Activated T-cell treated with anti-CD3 and anti-CD28 coated beads, Interleukin-2, amount 50 U/mL, for 24 hours (primary cell): Measurements from ENCODE around the gene SPAAR.

Experiments
- DNase-seq: peaks from one replicate; pipeline ENCODE4 v3.0.0-alpha.2; 2020
- H3K27ac Mint-ChIP-seq: 2 replicates; pipeline ENCODE4 v1.8.0; 2020; ENCODE audit warnings: mild to moderate bottlenecking, mixed read lengths
- H3K27me3 Mint-ChIP-seq: 2 replicates; pipeline ENCODE4 v1.8.0; 2020; ENCODE audit warnings: mixed read lengths
- H3K36me3 Mint-ChIP-seq: 2 replicates; pipeline ENCODE4 v1.8.0; 2020; ENCODE audit warnings: low read depth, mixed read lengths
- H3K4me1 Mint-ChIP-seq: 2 replicates; pipeline ENCODE4 v1.8.0; 2020; ENCODE audit warnings: low read depth, mixed read lengths
- H3K4me3 Mint-ChIP-seq: 2 replicates; pipeline ENCODE4 v1.8.0; 2020; ENCODE audit warnings: mild to moderate bottlenecking, moderate library complexity, mixed read lengths
- H3K9me3 Mint-ChIP-seq: 2 replicates; pipeline ENCODE4 v1.8.0; 2020; ENCODE audit warnings: mixed read lengths

The SPAAR gene

GRCh38 chr9:35942286-35942685 lies 33.0 kb downstream of the SPAAR start:
- no peaks in the 10 kb centered on the region for H3K27me3 Mint-ChIP-seq
- no peak for DNase-seq
- peaks cover 2% of the 10 kb centered on the region for H3K9me3 Mint-ChIP-seq
- H3K4me1 Mint-ChIP-seq: peaks cover 73% of the 10 kb centered on the region
- H3K27ac Mint-ChIP-seq: no peak overlapping the region
- no peaks in the 10 kb centered on the region for H3K36me3 Mint-ChIP-seq
- H3K4me3 Mint-ChIP-seq: no peak overlapping the region

GRCh38 chr9:35944173-35944572 lies 34.9 kb downstream of the SPAAR start:
- no peak overlapping the region for H3K27ac Mint-ChIP-seq
- no peak overlapping the region for H3K4me3 Mint-ChIP-seq
- H3K36me3 Mint-ChIP-seq: no peaks in the 10 kb centered on the region
- no peak for DNase-seq
- no peaks in the 10 kb centered on the region for H3K9me3 Mint-ChIP-seq
- H3K4me1 Mint-ChIP-seq: peaks cover 63% of the 10 kb centered on the region
- no peaks in the 10 kb centered on the region for H3K27me3 Mint-ChIP-seq

GRCh38 chr9:35944841-35945240 lies 35.6 kb downstream of the SPAAR start:
- Mint-ChIP-seq H3K4me3 (no peak overlapping the region), H3K27ac (no peak overlapping the region), H3K9me3 (no peaks in the 10 kb centered on the region), H3K36me3 (no peaks in the 10 kb centered on the region), H3K4me1 (peaks cover 59% of the 10 kb centered on the region), H3K27me3 (no peaks in the 10 kb centered on the region)
- DNase-seq: no peak

- H3K4me1 Mint-ChIP-seq: peaks cover 53% of the 10 kb centered on the region
- H3K9me3 Mint-ChIP-seq: no peaks in the 10 kb centered on the region
- H3K27ac Mint-ChIP-seq: no peak overlapping the region
- no peaks in the 10 kb centered on the region for H3K27me3 Mint-ChIP-seq
- no peaks in the 10 kb centered on the region for H3K36me3 Mint-ChIP-seq
- DNase-seq: peak; percentile 72
- H3K4me3 Mint-ChIP-seq: no peak overlapping the region
These were observed 36.2 kb downstream of the SPAAR start for GRCh38 chr9:35945341-35946018.

- no peaks in the 10 kb centered on the region for H3K27me3 Mint-ChIP-seq
- H3K27ac Mint-ChIP-seq: no peak overlapping the region
- H3K4me1 Mint-ChIP-seq: peaks cover 30% of the 10 kb centered on the region
- no peaks in the 10 kb centered on the region for H3K9me3 Mint-ChIP-seq
- no peak overlapping the region for H3K4me3 Mint-ChIP-seq
- no peaks in the 10 kb centered on the region for H3K36me3 Mint-ChIP-seq
- no peak for DNase-seq
These were observed 39.2 kb downstream of the SPAAR start for GRCh38 chr9:35948451-35948850.

GRCh38 chr9:35948901-35949318 lies 39.6 kb downstream of the SPAAR start:
- no peak overlapping the region for H3K4me3 Mint-ChIP-seq
- H3K36me3 Mint-ChIP-seq: no peaks in the 10 kb centered on the region
- peaks cover 27% of the 10 kb centered on the region for H3K4me1 Mint-ChIP-seq
- no peaks in the 10 kb centered on the region for H3K27me3 Mint-ChIP-seq
- no peak overlapping the region for H3K27ac Mint-ChIP-seq
- H3K9me3 Mint-ChIP-seq: no peaks in the 10 kb centered on the region
- DNase-seq: no peak

GRCh38 chr9:35951736-35952135 lies 42.4 kb downstream of the SPAAR start:
- Mint-ChIP-seq H3K27ac (no peak overlapping the region), H3K4me3 (no peak overlapping the region), H3K4me1 (peaks cover 12% of the 10 kb centered on the region), H3K9me3 (no peaks in the 10 kb centered on the region), H3K36me3 (no peaks in the 10 kb centered on the region), H3K27me3 (peaks cover 3% of the 10 kb centered on the region)
- no peak for DNase-seq

- Mint-ChIP-seq H3K27me3 (peaks cover 3% of the 10 kb centered on the region), H3K36me3 (no peaks in the 10 kb centered on the region), H3K9me3 (no peaks in the 10 kb centered on the region), H3K27ac (no peak overlapping the region), H3K4me3 (no peak overlapping the region), H3K4me1 (peaks cover 12% of the 10 kb centered on the region)
- no peak for DNase-seq
These were observed 43.4 kb downstream of the SPAAR start for GRCh38 chr9:35952526-35953191.

- Mint-ChIP-seq H3K36me3 (no peaks in the 10 kb centered on the region), H3K4me1 (peaks cover 4% of the 10 kb centered on the region), H3K4me3 (no peak overlapping the region), H3K27me3 (peaks cover 3% of the 10 kb centered on the region), H3K9me3 (no peaks in the 10 kb centered on the region), H3K27ac (no peak overlapping the region)
- DNase-seq: no peak
These were observed 45.8 kb downstream of the SPAAR start for GRCh38 chr9:35954942-35955546.

- DNase-seq: no peak
- H3K27ac Mint-ChIP-seq: no peak overlapping the region
- H3K4me1 Mint-ChIP-seq: peaks cover 4% of the 10 kb centered on the region
- H3K27me3 Mint-ChIP-seq: peaks cover 3% of the 10 kb centered on the region
- H3K9me3 Mint-ChIP-seq: no peaks in the 10 kb centered on the region
- no peaks in the 10 kb centered on the region for H3K36me3 Mint-ChIP-seq
- H3K4me3 Mint-ChIP-seq: no peak overlapping the region
These were observed 47.4 kb downstream of the SPAAR start for GRCh38 chr9:35956651-35957050.

GRCh38 chr9:35958104-35958837 lies 49.0 kb downstream of the SPAAR start, which contains the start of gene OR2S2:
TSS of gene OR2S2 (minus strand) at chr9:35958154. CDS start at chr9:35958098, 56 bp downstream.
- Mint-ChIP-seq H3K27ac (no peak within 1 kb of the TSS), H3K4me3 (no peak within 1 kb of the TSS), H3K27me3 (peaks cover 3% of the 10 kb centered on the region), H3K4me1 (peaks cover 4% of the 10 kb centered on the region), H3K36me3 (no peaks in the 10 kb centered on the region), H3K9me3 (no peaks in the 10 kb centered on the region)
- no peak for DNase-seq

- Mint-ChIP-seq H3K9me3 (no peaks in the 10 kb centered on the region), H3K27ac (no peak overlapping the region), H3K4me3 (no peak overlapping the region), H3K4me1 (no peaks in the 10 kb centered on the region), H3K36me3 (no peaks in the 10 kb centered on the region), H3K27me3 (no peaks in the 10 kb centered on the region)
- DNase-seq: no peak
These were observed 50.9 kb downstream of the SPAAR start for GRCh38 chr9:35960039-35960655.
